Measurements from ENCODE around the gene SH2D4B. TPM values are rescaled to one million over a fixed set of nuclear protein-coding genes. Genes with fewer than 3 reads are reported as not detected.

SH2D4B gene
- total RNA-seq, 1 donor from 2014 or later = 1.4 TPM

DNA sequence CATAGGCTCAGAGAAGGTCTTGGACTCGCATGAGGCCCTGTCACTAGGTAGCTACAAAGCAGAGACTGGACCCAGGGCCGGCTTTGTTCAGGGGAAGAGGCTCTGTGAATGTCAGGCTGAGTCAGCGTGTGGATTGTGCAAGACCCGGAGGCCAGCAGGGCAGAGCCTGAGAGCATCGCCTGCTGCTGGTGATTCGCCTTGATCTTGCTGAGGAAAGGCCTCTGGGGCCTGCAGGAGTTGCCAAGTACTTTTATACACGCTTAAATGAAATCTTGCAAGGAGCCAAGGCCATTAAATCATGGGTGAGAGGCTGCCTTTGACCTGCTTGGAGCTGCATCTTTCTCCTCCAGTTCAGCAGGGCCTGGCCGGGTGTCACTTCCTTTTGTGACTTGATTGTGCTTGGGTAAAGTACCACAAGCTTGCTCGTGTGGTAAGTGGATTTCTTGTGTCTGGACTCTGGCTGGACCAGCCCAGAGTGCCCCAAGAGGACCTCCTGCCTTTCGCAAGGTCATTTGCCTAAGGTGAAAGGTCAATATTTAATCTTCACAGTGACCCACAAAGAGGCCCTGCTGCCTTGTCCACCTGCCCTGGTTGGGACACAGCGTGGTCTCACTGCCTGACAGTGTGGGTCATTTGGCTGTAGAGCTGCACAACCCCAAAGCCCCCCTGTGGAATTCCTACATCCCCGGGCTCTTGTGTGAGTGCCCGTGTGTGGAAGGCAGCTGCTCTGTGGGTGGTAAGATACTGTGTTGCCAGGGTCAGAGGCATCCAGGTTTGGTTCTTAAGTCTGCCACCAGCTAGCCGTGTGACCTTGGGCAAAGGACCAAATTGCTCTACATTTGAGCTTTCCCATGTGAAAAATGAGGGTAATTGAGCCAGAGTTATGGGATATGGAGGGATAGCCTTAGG, 38.6 kb upstream of the SH2D4B start:
- Histone ChIP-seq H3K9me3 (no peaks in the 10 kb centered on the region), H3K36me3 (no peaks in the 10 kb centered on the region), H3K4me1 (peaks cover 98% of the 10 kb centered on the region), H3K27ac (peak overlapping the region; percentile 83), H3K4me3 (no peak overlapping the region), H3K27me3 (ENCODE audit: low read depth) (no peaks in the 10 kb centered on the region)
- intact Hi-C loops (cut with DNase I) = no loop called here
- ATAC-seq = peak; percentile 91 to 93
- DNase-seq = peak; percentile 94
- TF ChIP-seq, protein P1, sequence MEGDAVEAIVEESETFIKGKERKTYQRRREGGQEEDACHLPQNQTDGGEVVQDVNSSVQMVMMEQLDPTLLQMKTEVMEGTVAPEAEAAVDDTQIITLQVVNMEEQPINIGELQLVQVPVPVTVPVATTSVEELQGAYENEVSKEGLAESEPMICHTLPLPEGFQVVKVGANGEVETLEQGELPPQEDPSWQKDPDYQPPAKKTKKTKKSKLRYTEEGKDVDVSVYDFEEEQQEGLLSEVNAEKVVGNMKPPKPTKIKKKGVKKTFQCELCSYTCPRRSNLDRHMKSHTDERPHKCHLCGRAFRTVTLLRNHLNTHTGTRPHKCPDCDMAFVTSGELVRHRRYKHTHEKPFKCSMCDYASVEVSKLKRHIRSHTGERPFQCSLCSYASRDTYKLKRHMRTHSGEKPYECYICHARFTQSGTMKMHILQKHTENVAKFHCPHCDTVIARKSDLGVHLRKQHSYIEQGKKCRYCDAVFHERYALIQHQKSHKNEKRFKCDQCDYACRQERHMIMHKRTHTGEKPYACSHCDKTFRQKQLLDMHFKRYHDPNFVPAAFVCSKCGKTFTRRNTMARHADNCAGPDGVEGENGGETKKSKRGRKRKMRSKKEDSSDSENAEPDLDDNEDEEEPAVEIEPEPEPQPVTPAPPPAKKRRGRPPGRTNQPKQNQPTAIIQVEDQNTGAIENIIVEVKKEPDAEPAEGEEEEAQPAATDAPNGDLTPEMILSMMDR (IDR thresholded peaks at IDR 0.05) = no peak

DNA sequence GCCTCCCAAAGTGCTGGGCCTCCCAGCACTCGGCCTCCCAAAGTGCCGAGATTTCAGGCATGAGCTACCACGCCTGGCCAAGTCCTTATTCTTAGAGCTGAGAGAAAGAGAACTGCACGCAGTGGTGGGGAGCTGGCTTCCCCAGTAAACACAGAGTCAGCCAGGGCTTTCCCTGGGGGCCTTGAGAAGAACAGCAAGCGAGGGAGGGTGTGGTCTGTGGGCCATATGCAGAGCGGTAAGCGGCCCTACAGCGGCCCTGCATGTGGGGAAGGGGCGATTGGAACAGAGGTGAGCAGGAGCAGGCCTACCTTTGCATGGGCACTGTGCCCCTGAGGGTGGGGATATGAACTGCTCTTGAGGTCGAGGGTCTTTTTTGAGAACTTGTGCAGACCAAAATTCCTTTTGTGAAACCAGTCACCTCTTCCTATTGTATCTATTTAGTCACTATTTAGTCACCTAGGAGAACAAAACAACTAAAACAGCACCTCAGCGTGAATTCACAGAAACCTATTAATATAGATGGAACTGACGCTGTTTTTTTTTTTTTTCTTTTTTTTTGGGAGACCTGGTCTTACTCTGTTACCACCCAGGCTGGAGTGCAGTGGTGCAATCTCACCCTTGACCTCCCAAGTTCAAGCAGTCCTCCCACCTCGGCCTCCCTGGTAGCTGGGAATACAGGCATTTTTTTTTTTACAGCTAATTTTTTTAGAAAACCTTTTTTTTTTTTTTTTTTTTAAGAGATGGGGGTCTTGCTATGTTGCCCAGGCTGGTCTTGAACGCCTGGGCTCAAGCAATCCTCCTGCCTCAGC, 36.9 kb upstream of the SH2D4B start:
- Histone ChIP-seq H3K27ac (peak overlapping the region; percentile 83), H3K27me3 (ENCODE audit: low read depth) (no peaks in the 10 kb centered on the region), H3K36me3 (peaks cover 8% of the 10 kb centered on the region), H3K4me3 (no peak overlapping the region), H3K9me3 (no peaks in the 10 kb centered on the region), H3K4me1 (peaks cover 100% of the 10 kb centered on the region)
- ATAC-seq (no peak), DNase-seq (no peak)
- intact Hi-C loops (cut with DNase I) = loop anchor here (10.0 kb wide), 1 partner anchor 56 kb away; no protein-coding TSS in a partner anchor
- TF ChIP-seq, protein P1 (IDR thresholded peaks at IDR 0.05) = no peak

DNA sequence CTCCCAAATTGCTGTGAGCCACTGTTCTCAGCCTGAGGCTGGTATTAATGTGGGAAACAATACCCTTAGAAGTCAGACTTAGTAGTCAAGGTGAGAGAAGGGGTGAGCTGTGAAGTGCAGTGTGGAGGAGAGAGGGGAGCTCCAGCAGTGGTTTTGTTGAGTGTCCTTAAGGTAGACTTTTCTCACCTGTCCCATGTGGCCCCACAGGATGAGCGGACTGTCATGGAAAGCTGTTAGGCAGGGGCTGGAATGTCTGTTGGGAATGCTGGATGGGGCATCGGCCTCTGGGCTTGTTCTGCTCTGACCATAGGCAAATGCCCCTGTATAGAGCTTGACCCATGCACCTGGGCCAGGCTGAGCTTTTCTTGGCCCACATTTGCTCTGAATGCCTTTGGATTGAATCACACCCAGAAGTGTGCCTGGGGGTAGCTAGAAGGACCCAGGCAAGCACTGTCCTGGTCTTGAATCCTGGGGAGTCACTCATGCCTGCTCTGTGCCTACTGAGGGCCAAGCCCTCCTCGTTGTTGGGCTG, 36.3 kb upstream of the SH2D4B start:
- intact Hi-C loops (cut with DNase I) = loop anchor here (10.0 kb wide), 1 partner anchor 57 kb away; no protein-coding TSS in a partner anchor
- DNase-seq (no peak), ATAC-seq (no peak)
- Histone ChIP-seq H3K27ac (peak overlapping the region; percentile 83), H3K4me1 (peaks cover 97% of the 10 kb centered on the region), H3K36me3 (peaks cover 12% of the 10 kb centered on the region), H3K27me3 (ENCODE audit: low read depth) (no peaks in the 10 kb centered on the region), H3K4me3 (no peak overlapping the region), H3K9me3 (no peaks in the 10 kb centered on the region)
- TF ChIP-seq, protein P1 (IDR thresholded peaks at IDR 0.05) = no peak

DNA sequence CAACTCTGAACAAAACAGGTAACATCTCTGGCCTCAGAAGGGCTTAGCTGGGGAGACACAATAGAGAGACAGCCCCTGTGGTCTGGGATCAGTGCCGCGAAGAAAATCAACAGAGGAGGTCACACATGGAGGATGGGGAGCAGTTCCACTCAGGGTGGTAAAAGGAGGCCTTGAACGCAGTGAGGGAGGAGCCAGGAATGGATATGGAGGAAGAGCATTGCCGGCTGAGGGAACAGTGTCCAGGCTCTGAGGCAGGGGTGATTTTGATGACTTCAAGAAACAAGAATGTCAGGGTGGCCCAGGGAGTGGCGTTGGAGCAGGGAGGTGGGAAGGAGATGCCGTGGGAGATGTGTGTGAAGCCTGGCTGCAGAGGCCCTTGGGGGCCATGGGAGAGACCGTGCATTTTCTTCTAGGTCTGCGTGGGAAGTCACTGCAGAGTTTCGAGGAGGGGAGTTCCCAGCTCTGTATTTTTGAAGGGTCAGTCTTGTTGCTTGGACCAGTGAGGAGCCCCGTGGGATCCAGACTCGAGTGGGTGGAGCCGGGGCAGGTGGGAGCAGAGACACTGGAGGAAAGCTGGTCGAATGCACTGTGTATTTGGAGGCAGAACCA, 35.7 kb upstream of the SH2D4B start:
- DNase-seq = no peak
- Histone ChIP-seq H3K4me3 (no peak overlapping the region), H3K27ac (peak overlapping the region; percentile 83), H3K4me1 (peaks cover 97% of the 10 kb centered on the region), H3K9me3 (no peaks in the 10 kb centered on the region), H3K36me3 (peaks cover 17% of the 10 kb centered on the region), H3K27me3 (ENCODE audit: low read depth) (no peaks in the 10 kb centered on the region)
- intact Hi-C loops (cut with DNase I) = loop anchor here (10.0 kb wide), 1 partner anchor 57 kb away; no protein-coding TSS in a partner anchor
- TF ChIP-seq, protein P1 (IDR thresholded peaks at IDR 0.05) = no peak
- no peak for ATAC-seq
